AG09319 (cell line): ENCODE measurements around the gene GRM3.

Source experiments
- DNase-seq: peaks from one replicate; pipeline ENCODE4 v3.0.0-alpha.2; 2010; ENCODE audit warnings: low read depth; ENCODE audit errors: extremely low read depth
- CTCF ChIP-seq: IDR thresholded peaks from 2 replicates; pipeline ENCODE4 v1.5.1; 2011; ENCODE audit warnings: low read depth, mild to moderate bottlenecking, inconsistent platforms, low read length, moderate library complexity

GRM3 gene

DNA sequence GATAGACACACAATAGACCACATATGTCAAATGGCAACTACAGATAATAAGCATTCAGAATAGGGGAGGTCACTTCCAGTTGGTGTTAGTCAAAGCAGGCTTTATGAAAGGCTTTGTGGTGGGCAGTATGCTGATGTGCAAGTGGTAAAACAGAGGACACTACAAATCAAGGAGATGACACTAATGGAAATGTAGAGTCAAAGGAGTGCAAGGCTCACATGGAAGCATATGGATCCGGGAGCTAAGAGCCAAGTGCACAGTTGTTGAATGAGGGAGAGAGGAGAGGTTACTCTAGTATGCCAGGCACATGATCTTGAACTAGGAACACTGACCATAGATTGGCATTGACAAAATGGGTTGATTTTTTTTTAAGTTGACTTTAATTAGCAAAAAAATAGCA lies 62.7 kb downstream of the GRM3 start:
- TF ChIP-seq CTCF = no peak
- no peak for DNase-seq

DNA sequence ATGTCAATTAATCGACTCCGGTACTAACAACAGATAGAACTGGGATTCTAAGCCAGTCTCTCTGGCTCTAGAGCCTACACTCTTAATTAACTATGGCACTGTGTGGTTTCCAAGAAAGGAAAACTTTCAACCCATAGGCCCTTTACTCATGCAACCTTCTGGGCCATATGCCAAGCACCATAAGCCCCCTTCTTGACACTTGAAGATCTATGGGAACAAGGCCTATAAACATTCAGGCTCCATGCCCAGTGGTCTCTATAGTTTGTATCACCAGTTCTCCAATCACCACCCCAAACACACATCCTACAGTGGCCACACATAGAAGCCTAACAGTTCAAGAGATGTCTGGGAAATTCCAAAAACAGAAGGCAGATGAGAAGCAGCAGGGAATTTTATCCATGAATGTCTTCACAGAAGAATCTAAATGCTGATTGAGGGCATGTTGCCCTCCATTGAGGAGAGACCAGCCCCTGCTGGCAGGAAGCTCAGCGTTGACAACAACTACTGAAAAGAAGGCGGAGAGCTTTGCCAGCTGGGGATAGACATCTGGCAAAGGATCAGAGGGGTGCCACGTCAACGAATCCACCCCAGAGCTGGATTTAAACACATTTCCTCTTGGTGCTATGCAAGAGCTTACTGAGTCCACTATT lies 64.4 kb downstream of the GRM3 start:
- no peak for DNase-seq
- no peak for TF ChIP-seq CTCF

- no peak for DNase-seq
- no peak for TF ChIP-seq CTCF
These were observed 76.6 kb downstream of the GRM3 start for GRCh38 chr7:86720306-86720705.

DNA sequence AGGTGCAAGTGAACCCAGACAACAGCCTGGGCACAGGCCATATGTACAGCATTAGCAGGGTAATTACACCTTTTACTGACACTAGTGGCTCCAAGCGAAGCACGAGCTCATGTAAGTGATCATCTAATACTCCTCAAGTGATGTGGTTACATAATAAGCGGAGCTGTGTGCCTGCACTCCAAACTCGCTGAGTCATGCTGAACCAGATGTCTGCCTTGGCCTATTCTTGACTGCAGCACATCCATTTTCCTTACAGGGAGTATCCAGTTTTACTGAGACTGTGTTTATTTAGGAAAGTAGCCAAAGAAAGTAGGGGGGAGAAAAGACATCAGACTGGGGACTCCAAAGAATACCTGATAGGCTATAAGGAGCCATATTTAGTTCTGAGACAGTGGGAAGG lies 90.1 kb downstream of the GRM3 start:
- no peak for TF ChIP-seq CTCF
- DNase-seq = no peak

DNA sequence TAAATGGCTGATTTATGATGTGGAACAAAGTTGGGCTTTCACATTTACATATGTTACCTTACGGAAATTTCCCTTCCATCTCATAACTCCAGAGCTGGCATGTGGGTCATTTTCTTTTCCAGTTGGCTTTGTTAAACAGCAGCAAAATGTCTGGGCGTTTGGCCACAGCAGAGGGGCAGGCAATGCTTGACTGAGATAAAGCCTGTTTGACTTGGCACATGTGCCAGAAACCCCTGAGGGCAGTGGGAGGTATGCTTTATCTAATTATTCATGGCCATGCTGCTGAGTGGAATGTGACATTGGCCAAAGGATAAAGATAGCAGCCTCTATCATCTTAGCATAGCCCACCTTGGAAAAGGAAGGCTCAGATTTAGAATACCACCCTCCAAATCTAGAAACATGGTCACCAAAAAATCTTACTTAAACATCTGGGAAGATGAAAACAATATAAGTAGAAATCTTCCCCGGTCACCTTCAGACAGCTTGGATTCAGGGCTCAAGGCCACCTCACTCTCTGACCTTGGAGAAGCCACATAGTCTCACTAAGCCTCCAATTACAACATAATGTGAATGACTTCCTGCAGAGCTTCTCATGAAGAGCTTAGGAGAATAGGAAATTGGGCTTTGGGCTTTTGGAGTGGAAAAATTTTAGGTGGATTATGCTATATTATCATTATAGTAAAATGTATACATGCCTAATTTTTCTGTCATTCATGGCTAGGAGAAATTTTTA lies 101.5 kb downstream of the GRM3 start:
- no peak for DNase-seq
- no peak for TF ChIP-seq CTCF

DNA sequence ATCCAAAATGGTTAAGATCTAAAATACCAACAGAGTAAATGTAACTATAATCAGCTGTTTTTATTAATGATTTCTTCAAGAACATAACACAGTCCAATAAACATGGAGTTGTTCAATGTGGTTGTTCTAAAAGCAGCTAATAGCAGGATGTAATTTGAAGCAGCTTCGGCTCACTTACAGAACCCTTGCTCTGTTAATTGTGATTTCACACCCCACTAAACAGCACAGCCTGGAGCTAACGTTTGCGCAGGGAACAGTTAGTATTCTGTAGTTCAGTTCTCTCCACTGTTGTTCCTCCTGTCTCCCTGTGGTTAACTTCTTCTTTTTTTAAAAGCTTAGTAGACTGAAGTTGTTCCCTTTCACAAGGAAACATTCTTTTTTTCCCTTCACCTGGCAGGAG lies 104.0 kb downstream of the GRM3 start:
- no peak for DNase-seq
- TF ChIP-seq CTCF = no peak

GRCh38 chr7:86748201-86748600 lies 104.5 kb downstream of the GRM3 start:
- no peak for DNase-seq
- TF ChIP-seq CTCF = no peak
